ENCODE results near the gene FRMD5. TPM values are rescaled to one million over a fixed set of nuclear protein-coding genes. Genes with fewer than 3 reads are reported as not detected.

Gene FRMD5
- polyA plus RNA-seq, 6 donors from 2014 or later, result 0.17 to 0.77 (median 0.23) TPM; not detected in 1

GRCh38 chr15:43913941-43914340 is 281.1 kb downstream of the FRMD5 start:
- Mint-ChIP-seq H3K4me1 (no peaks in the 10 kb centered on the region), H3K27ac (no peak overlapping the region), H3K4me3 (no peak overlapping the region), H3K27me3 (peaks cover 3 to 18% (median 4%) of the 10 kb centered on the region in 3 donors), H3K36me3 (no peaks in the 10 kb centered on the region), H3K9me3 (no peaks in the 10 kb centered on the region)
- ATAC-seq (ENCODE audit: low read depth in 2 of 2), result no peak
- DNase-seq, result no peak

GRCh38 chr15:43913026-43913780 is 281.9 kb downstream of the FRMD5 start:
- Mint-ChIP-seq H3K27me3 (peaks cover 3 to 14% (median 4%) of the 10 kb centered on the region in 3 donors), H3K4me3 (no peak overlapping the region), H3K4me1 (no peaks in the 10 kb centered on the region), H3K36me3 (no peaks in the 10 kb centered on the region), H3K27ac (no peak overlapping the region), H3K9me3 (no peaks in the 10 kb centered on the region)
- no peak for DNase-seq
- no peak for ATAC-seq (ENCODE audit: low read depth in 2 of 2)

- Mint-ChIP-seq H3K4me3 (no peak overlapping the region), H3K36me3 (no peaks in the 10 kb centered on the region), H3K27me3 (peaks cover 3 to 14% (median 4%) of the 10 kb centered on the region in 3 donors), H3K4me1 (no peaks in the 10 kb centered on the region), H3K9me3 (no peaks in the 10 kb centered on the region), H3K27ac (no peak overlapping the region)
- ATAC-seq (ENCODE audit: low read depth in 2 of 2) (no peak), DNase-seq (no peak)
Measured at GRCh38 chr15:43912208-43912607, 282.9 kb downstream of the FRMD5 start.

- Mint-ChIP-seq H3K9me3 (no peaks in the 10 kb centered on the region), H3K36me3 (no peaks in the 10 kb centered on the region), H3K27ac (peak overlapping the region in 1 of 6 donors; percentile 37), H3K27me3 (peaks cover 3 to 14% (median 4%) of the 10 kb centered on the region in 3 donors), H3K4me3 (no peak overlapping the region), H3K4me1 (no peaks in the 10 kb centered on the region)
- no peak for DNase-seq
- ATAC-seq (ENCODE audit: low read depth in 2 of 2), result no peak
Measured at GRCh38 chr15:43911235-43911781, 283.8 kb downstream of the FRMD5 start.

- Mint-ChIP-seq H3K9me3 (no peaks in the 10 kb centered on the region), H3K36me3 (no peaks in the 10 kb centered on the region), H3K27ac (no peak overlapping the region), H3K27me3 (peaks cover 0 to 8% (median 0%) of the 10 kb centered on the region in 3 donors), H3K4me1 (peaks cover 4 to 7% (median 5%) of the 10 kb centered on the region in 3 donors), H3K4me3 (peak overlapping the region in 1 of 8 donors; percentile 12)
- no peak for ATAC-seq (ENCODE audit: low read depth in 2 of 2)
- DNase-seq, result no peak
Measured at GRCh38 chr15:43908516-43909050, 286.5 kb downstream of the FRMD5 start.

GRCh38 chr15:43905755-43906154 is 289.3 kb downstream of the FRMD5 start:
- Mint-ChIP-seq H3K4me1 (peaks cover 4 to 7% (median 5%) of the 10 kb centered on the region in 3 donors), H3K36me3 (no peaks in the 10 kb centered on the region), H3K4me3 (no peak overlapping the region), H3K27me3 (no peaks in the 10 kb centered on the region), H3K27ac (no peak overlapping the region), H3K9me3 (no peaks in the 10 kb centered on the region)
- ATAC-seq (ENCODE audit: low read depth in 2 of 2) (no peak), DNase-seq (no peak)

- peak; percentile 50 to 66 for ATAC-seq (ENCODE audit: low read depth in 2 of 2)
- H3K36me3 Mint-ChIP-seq, result no peaks in the 10 kb centered on the region
- peaks cover 4 to 7% (median 5%) of the 10 kb centered on the region in 3 donors for H3K4me1 Mint-ChIP-seq
- DNase-seq, result peak; percentile 33
- H3K9me3 Mint-ChIP-seq, result no peaks in the 10 kb centered on the region
- no peak overlapping the region for H3K4me3 Mint-ChIP-seq
- no peak overlapping the region for H3K27ac Mint-ChIP-seq
- no peaks in the 10 kb centered on the region for H3K27me3 Mint-ChIP-seq
Measured at GRCh38 chr15:43903864-43904290, 291.2 kb downstream of the FRMD5 start.

GRCh38 chr15:43901495-43901894 is 293.6 kb downstream of the FRMD5 start:
- Mint-ChIP-seq H3K27me3 (no peaks in the 10 kb centered on the region), H3K27ac (no peak overlapping the region), H3K36me3 (no peaks in the 10 kb centered on the region), H3K9me3 (no peaks in the 10 kb centered on the region), H3K4me3 (no peak overlapping the region), H3K4me1 (peaks cover 4 to 7% (median 5%) of the 10 kb centered on the region in 3 donors)
- ATAC-seq (ENCODE audit: low read depth in 2 of 2), result no peak
- DNase-seq, result no peak

GRCh38 chr15:43900996-43901395 is 294.1 kb downstream of the FRMD5 start:
- Mint-ChIP-seq H3K27me3 (no peaks in the 10 kb centered on the region), H3K4me1 (peaks cover 4 to 7% (median 5%) of the 10 kb centered on the region in 3 donors), H3K27ac (no peak overlapping the region), H3K9me3 (no peaks in the 10 kb centered on the region), H3K36me3 (no peaks in the 10 kb centered on the region), H3K4me3 (no peak overlapping the region)
- DNase-seq (no peak), ATAC-seq (ENCODE audit: low read depth in 2 of 2) (no peak)

- DNase-seq (no peak), ATAC-seq (ENCODE audit: low read depth in 2 of 2) (no peak)
- H3K36me3 Mint-ChIP-seq, result no peaks in the 10 kb centered on the region
- H3K4me1 Mint-ChIP-seq, result peaks cover 4 to 5% (median 4%) of the 10 kb centered on the region in 3 donors
- no peaks in the 10 kb centered on the region for H3K9me3 Mint-ChIP-seq
- no peak overlapping the region for H3K4me3 Mint-ChIP-seq
- H3K27me3 Mint-ChIP-seq, result no peaks in the 10 kb centered on the region
- peak overlapping the region in 1 of 6 donors; percentile 40 for H3K27ac Mint-ChIP-seq
Measured at GRCh38 chr15:43899928-43900327, 295.1 kb downstream of the FRMD5 start.

GRCh38 chr15:43898891-43899290 is 296.2 kb downstream of the FRMD5 start:
- ATAC-seq (ENCODE audit: low read depth in 2 of 2) (no peak), DNase-seq (no peak)
- H3K9me3 Mint-ChIP-seq, result no peaks in the 10 kb centered on the region
- H3K36me3 Mint-ChIP-seq, result no peaks in the 10 kb centered on the region
- no peaks in the 10 kb centered on the region for H3K27me3 Mint-ChIP-seq
- no peak overlapping the region for H3K27ac Mint-ChIP-seq
- no peak overlapping the region for H3K4me3 Mint-ChIP-seq
- H3K4me1 Mint-ChIP-seq, result peaks cover 2 to 3% (median 3%) of the 10 kb centered on the region in 3 donors

- H3K9me3 Mint-ChIP-seq, result no peaks in the 10 kb centered on the region
- H3K36me3 Mint-ChIP-seq, result no peaks in the 10 kb centered on the region
- ATAC-seq (ENCODE audit: low read depth in 2 of 2) (no peak), DNase-seq (no peak)
- H3K27ac Mint-ChIP-seq, result no peak overlapping the region
- no peak overlapping the region for H3K4me3 Mint-ChIP-seq
- H3K27me3 Mint-ChIP-seq, result no peaks in the 10 kb centered on the region
- no peaks in the 10 kb centered on the region for H3K4me1 Mint-ChIP-seq
Measured at GRCh38 chr15:43896543-43896942, 298.5 kb downstream of the FRMD5 start.

GRCh38 chr15:43895586-43895985 is 299.5 kb downstream of the FRMD5 start:
- ATAC-seq (ENCODE audit: low read depth in 2 of 2) (no peak), DNase-seq (no peak)
- Mint-ChIP-seq H3K4me1 (no peaks in the 10 kb centered on the region), H3K27me3 (no peaks in the 10 kb centered on the region), H3K27ac (no peak overlapping the region), H3K9me3 (no peaks in the 10 kb centered on the region), H3K36me3 (no peaks in the 10 kb centered on the region), H3K4me3 (no peak overlapping the region)

- DNase-seq (no peak), ATAC-seq (ENCODE audit: low read depth in 2 of 2) (no peak)
- Mint-ChIP-seq H3K27ac (peak overlapping the region in 1 of 6 donors; percentile 23), H3K4me1 (no peaks in the 10 kb centered on the region), H3K27me3 (no peaks in the 10 kb centered on the region), H3K4me3 (no peak overlapping the region), H3K9me3 (no peaks in the 10 kb centered on the region), H3K36me3 (no peaks in the 10 kb centered on the region)
Measured at GRCh38 chr15:43893956-43894355, 301.1 kb downstream of the FRMD5 start.

Data from naive B cell (primary cell).